HCT116 (cell line): Measurements from ENCODE around the gene EDDM13. TPM values are rescaled to one million over a fixed set of nuclear protein-coding genes. Genes with fewer than 3 reads are reported as not detected.

ENCODE experiments used
- ATAC-seq: fragments of 200-7000 bp; cut with Tn5 transposase; 2 replicates; pipeline ENCODE4 v1.9.1; 2020; ENCODE audit warnings: mild to moderate bottlenecking, moderate library complexity
- BruUV-seq: library from RNA; stranded (reverse); fragments of 400-500 nt; replicated peaks from 2 replicates; lab custom pipeline; 2021; lab: Mats Ljungman, UMichigan
- CTCF ChIA-PET: fragments of 300-600 bp; sonication (Branson Sonifier 250); formaldehyde crosslinking; loops from one replicate; lab custom pipeline; 2021; ENCODE audit warnings: antibody characterized with exemption; lab: Charles Lee
- POLR2A ChIA-PET: fragments of 300-600, 350-600 bp; sonication (Branson Sonifier 250); formaldehyde crosslinking; loops from one replicate; lab custom pipeline; 2021; ENCODE audit warnings: antibody characterized with exemption; lab: Charles Lee
- RAD21 ChIA-PET, 2 experiments: fragments of 300-600 bp; sonication (Branson Sonifier 250); formaldehyde crosslinking; loops; one replicate each; lab custom pipeline; 2023; ENCODE audit warnings: low total read pairs in 2 of 2; ENCODE audit not compliant: uncharacterized antibody in 2 of 2, unreplicated experiment in 2 of 2, low non-redundant PET in 1 of 2; lab: Charles Lee
- DNase-seq: peaks from one replicate; pipeline ENCODE4 v3.0.0-alpha.2; 2010; ENCODE audit warnings: low read depth, low spot score
- H2AFZ ChIP-seq: fragments of 200-600 bp; shearing (Covaris generic), sonication (generic); 2 replicates; pipeline ENCODE4 v1.6.1; 2017; ENCODE audit warnings: low read depth, mixed run types, mixed read lengths, antibody characterized with exemption, low read length; ENCODE audit not compliant: poor library complexity, severe bottlenecking
- H3K27ac ChIP-seq: 2 replicates; pipeline ENCODE4 v1.5.1; 2012; ENCODE audit warnings: low read depth, low read length
- H3K27me3 ChIP-seq: fragments of 200-600 bp; sonication (generic); 2 replicates; pipeline ENCODE4 v1.6.1; 2016; ENCODE audit warnings: mixed run types, low read length, mixed read lengths; ENCODE audit not compliant: insufficient read depth
- H3K36me3 ChIP-seq, 2 experiments: fragments of 200-500 bp in 1 of 2; fragments of 200-600 bp in 1 of 2; sonication (Bioruptor generic) in 1 of 2; sonication (generic) in 1 of 2; 2 replicates each; pipeline versions ENCODE4 v1.5.1 to v1.6.1; 2014 to 2016; ENCODE audit warnings: low read length in 2 of 2, inconsistent platforms in 1 of 2, mixed read lengths in 1 of 2, mixed run types in 1 of 2; ENCODE audit not compliant: insufficient read depth in 2 of 2, control insufficient read depth in 1 of 2
- H3K4me1 ChIP-seq, 2 experiments: fragments of 200-600 bp in 1 of 2; sonication (generic) in 1 of 2; 2 replicates each; pipeline versions ENCODE4 v1.5.1 to v1.6.1; 2012 to 2017; ENCODE audit warnings: low read length in 2 of 2, inconsistent platforms in 1 of 2, mild to moderate bottlenecking in 1 of 2, mixed read lengths in 1 of 2, mixed run types in 1 of 2, moderate library complexity in 1 of 2; ENCODE audit not compliant: insufficient read depth in 2 of 2, control insufficient read depth in 1 of 2
- H3K4me2 ChIP-seq: fragments of 200-600 bp; sonication (generic); 2 replicates; pipeline ENCODE4 v1.6.1; 2017; ENCODE audit warnings: mixed run types, low read length, mixed read lengths
- H3K4me3 ChIP-seq, 2 experiments: fragments of 200-600 bp in 1 of 2; sonication (generic) in 1 of 2; replicated peaks in 1 of 2; 2 replicates each; pipeline ENCODE4 v1.5.1; 2011 to 2016; ENCODE audit warnings: low read length in 2 of 2, control low read depth in 1 of 2, low read depth in 1 of 2, mild to moderate bottlenecking in 1 of 2, mixed read lengths in 1 of 2, mixed run types in 1 of 2
- H3K79me2 ChIP-seq: fragments of 200-600 bp; sonication (generic); 2 replicates; pipeline ENCODE4 v1.6.1; 2017; ENCODE audit warnings: mild to moderate bottlenecking, mixed run types, low read length, moderate library complexity, mixed read lengths; ENCODE audit not compliant: insufficient read depth
- H3K9ac ChIP-seq: fragments of 200-600 bp; sonication (generic); 2 replicates; pipeline ENCODE4 v1.6.1; 2016; ENCODE audit warnings: low read length, mixed read lengths
- H3K9me2 ChIP-seq: fragments of 200-600 bp; sonication (generic), shearing (Covaris generic); 2 replicates; pipeline ENCODE4 v1.6.1; 2017; ENCODE audit warnings: mixed run types, mild to moderate bottlenecking, moderate library complexity; ENCODE audit not compliant: insufficient read depth
- H3K9me3 ChIP-seq, 2 experiments: fragments of 200-500 bp in 1 of 2; fragments of 200-600 bp in 1 of 2; sonication (Bioruptor generic) in 1 of 2; sonication (generic) in 1 of 2; 2 replicates each; pipeline ENCODE4 v1.6.1; 2014 to 2017; ENCODE audit warnings: low read length in 2 of 2, mixed read lengths in 2 of 2, inconsistent platforms in 1 of 2, low read depth in 1 of 2, mild to moderate bottlenecking in 1 of 2, mixed run types in 1 of 2, moderate library complexity in 1 of 2; ENCODE audit not compliant: control insufficient read depth in 1 of 2, insufficient read depth in 1 of 2
- H4K20me1 ChIP-seq: fragments of 200-600 bp; sonication (generic), shearing (Covaris generic); 2 replicates; pipeline ENCODE4 v1.6.1; 2017; ENCODE audit warnings: mixed run types, mild to moderate bottlenecking, moderate library complexity; ENCODE audit not compliant: insufficient read depth
- EGR1 ChIP-seq: IDR thresholded peaks from 2 replicates; pipeline ENCODE4 v1.6.1; 2012; ENCODE audit warnings: low read depth
- EZH2phosphoT487 ChIP-seq: fragments of 200-600 bp; IDR thresholded peaks from 2 replicates; pipeline ENCODE4 v1.6.1; 2018; ENCODE audit warnings: antibody characterized with exemption, borderline replicate concordance
- POLR2AphosphoS5 ChIP-seq: IDR thresholded peaks from 2 replicates; pipeline ENCODE4 v1.6.1; 2011; ENCODE audit warnings: mild to moderate bottlenecking, low read depth, low read length, moderate library complexity
- REST ChIP-seq: IDR thresholded peaks from 2 replicates; pipeline ENCODE4 v1.6.1; 2012; ENCODE audit warnings: low read depth
- intact Hi-C: fragments of 100-400 bp; cut with micrococcal nuclease; formaldehyde crosslinking; loops from 2 replicates; pipeline ENCODE4 v1.10.0; 2022
- total RNA-seq: library from RNA; stranded (reverse); gene quantifications from one replicate; pipeline ENCODE4 v1.2.1, GENCODE V29; 2021; ENCODE audit not compliant: unreplicated experiment

EDDM13 gene
- total RNA-seq, 1 experiment from 2014 or later, result not detected

- CTCF ChIA-PET, result interaction anchor here (1.4 to 3.2 kb wide), 3 partner anchors 19 to 247 kb away, joined by 3 to 23 read pairs (median 16); no protein-coding TSS in a partner anchor
- H3K4me2 ChIP-seq, result peak overlapping the region; percentile 98
- no peaks in the 10 kb centered on the region for H3K27me3 ChIP-seq
- TF ChIP-seq EGR1 (no peak), POLR2AphosphoS5 (no peak), EZH2phosphoT487 (no peak), REST (no peak)
- DNase-seq (no peak), ATAC-seq (no peak)
- H3K4me1 ChIP-seq, result peaks cover 3 to 17% of the 10 kb centered on the region in 2 experiments; a peak in 3 of 4 replicates
- H3K9me3 ChIP-seq, result no peaks in the 10 kb centered on the region
- H3K27ac ChIP-seq, result peak overlapping the region; percentile 85
- POLR2A ChIA-PET, result interaction anchor here (1.1 kb wide), 1 partner anchor 61 kb away, joined by 3 read pairs; no protein-coding TSS in a partner anchor
- peak overlapping the region; percentile 89 to 92 for H3K4me3 ChIP-seq
- peaks cover 0 to 3% of the 10 kb centered on the region in 2 experiments; a peak in 3 of 4 replicates for H3K36me3 ChIP-seq
- BruUV-seq, result TSS peak; percentile 67
- intact Hi-C loops, result loop anchor here (1.0 to 5.0 kb wide), 3 partner anchors 62 to 193 kb away; partner anchors contain the start of gene ZNF787
- H3K9me2 ChIP-seq, result no peaks in the 10 kb centered on the region
- RAD21 ChIA-PET, result no interaction called here
- no peaks in the 10 kb centered on the region; the same call in 1 of the 2 replicates for H3K79me2 ChIP-seq
- no peaks in the 10 kb centered on the region for H4K20me1 ChIP-seq
- H3K9ac ChIP-seq, result peak overlapping the region; percentile 89
- no peak overlapping the region for H2AFZ ChIP-seq
These were observed 41.5 kb downstream of the EDDM13 start for GRCh38 chr19:56314018-56314380.
